Measurements from ENCODE around the gene GHR.

GHR gene

DNA sequence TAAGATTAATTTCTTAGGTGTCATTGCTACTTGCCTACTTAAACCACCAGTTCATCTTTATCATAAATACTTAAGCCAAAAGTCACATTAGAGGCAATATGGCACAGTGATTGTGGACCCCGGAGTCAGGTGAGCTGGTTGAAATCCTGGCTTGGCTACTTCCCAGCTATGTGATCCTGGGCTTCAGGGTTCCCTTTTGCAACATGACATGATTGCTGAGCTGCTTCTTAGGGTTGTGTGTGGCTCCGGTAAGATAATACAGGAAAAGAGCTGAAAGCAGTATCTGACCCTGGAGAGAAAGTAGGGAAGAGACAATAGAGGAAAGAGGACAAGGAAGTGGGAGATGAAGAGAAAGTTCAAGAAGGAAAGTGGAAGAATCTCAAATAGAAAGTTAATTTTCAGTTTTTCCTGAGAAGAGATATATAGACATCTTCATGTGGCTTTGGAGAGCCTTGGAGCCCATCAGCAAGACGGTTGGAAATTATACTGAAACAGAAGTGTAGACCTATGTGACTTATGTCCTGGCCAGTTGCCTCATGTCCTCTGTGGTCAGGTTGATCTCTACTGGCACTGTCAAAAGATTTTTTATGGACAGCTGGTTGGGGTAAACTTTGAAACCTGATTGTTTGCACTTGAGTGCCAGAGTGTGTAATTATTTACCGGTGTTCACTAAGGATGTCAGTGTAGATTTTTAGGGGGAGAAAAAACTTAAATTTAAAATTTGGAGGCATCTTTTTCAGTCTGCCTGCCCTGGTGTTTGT lies 93.2 kb downstream of the GHR start:
- DNase-seq (ENCODE audit: low read depth) = no peak

DNA sequence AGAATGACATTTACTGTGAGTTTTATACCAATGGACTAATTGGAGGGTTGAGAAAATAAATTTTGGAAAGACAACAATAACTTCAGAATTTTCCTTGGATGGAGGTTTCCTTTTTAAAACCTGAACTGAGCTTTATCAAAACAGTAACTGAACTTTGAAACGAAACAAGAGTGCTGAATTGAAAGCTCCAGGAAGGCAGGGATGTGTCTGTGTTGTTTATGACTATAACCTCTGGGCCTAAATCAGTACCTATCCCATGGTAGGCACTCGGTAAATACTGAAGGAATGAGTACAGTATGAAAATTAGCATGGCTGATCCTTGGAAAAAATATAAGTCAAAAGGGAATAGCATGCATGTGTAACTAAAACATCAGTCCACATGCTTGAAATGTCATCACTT lies 93.9 kb downstream of the GHR start:
- DNase-seq (ENCODE audit: low read depth) = no peak

DNA sequence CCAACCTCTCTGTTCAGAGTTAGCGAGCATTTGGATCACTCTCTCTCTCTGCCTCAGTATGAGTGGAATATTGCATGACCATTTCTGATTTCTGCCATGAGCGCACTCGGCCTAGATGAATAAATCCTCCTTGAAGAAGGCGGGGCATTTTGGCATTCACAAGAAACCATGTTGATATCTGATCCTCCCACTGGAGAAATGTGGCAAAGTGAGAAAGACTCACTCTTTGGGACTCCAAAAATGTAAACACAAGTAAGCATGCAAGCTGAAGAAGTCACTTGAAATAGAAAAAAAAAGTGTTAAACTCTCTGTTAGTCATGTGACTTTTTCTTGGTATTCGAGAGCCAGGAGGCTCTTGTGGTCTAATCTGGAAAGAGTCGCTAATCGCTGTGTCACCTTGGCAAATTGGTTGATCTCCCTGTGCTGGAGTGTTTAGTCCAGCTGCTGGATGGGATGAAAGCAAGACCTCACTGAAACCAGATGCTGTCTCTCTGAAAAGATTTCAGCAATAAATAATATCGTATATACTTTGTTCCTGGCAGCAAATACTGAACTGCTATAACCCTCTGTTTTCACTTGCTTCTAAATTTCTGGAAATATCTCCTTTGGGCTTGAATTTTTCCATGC lies 95.5 kb downstream of the GHR start:
- no peak for DNase-seq (ENCODE audit: low read depth)

DNA sequence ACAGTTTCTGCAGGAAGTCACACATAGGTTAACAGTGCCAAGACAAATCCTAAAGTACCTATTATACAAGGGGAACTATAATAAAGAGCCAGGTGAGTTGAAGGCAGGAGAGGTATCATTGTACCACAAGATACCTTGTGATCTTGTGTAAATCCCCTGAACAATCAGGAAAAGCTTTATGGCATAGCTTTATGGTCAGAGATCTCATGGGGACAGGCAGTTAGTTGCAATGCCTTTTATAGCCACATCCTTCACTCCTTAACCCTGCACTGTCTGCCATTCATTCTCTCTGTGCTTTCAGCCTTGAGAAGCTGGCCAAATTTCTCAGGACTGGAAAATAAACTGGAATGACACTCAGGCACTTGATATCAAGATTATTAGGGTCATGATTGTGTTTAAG lies 97.0 kb downstream of the GHR start:
- DNase-seq (ENCODE audit: low read depth) = no peak

DNA sequence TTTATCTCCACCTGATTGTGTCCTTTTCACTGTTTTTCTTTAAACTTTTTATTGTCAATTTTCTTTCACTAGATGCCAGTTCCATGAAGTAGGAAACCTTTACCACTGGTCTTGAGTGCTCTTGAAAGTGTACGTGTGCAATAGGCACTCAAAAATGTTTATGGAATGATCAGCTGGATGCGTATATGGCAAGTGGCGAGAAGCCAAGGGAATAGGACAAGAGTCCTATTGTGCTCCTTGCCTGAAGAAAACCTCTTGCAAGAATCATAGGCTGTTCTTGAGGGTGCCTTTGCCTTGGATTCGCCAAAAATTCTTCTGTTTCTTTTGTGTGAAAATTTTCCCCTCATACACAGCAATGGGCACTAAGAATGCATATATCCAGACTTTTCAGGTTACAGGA lies 97.7 kb downstream of the GHR start:
- no peak for DNase-seq (ENCODE audit: low read depth)

DNA sequence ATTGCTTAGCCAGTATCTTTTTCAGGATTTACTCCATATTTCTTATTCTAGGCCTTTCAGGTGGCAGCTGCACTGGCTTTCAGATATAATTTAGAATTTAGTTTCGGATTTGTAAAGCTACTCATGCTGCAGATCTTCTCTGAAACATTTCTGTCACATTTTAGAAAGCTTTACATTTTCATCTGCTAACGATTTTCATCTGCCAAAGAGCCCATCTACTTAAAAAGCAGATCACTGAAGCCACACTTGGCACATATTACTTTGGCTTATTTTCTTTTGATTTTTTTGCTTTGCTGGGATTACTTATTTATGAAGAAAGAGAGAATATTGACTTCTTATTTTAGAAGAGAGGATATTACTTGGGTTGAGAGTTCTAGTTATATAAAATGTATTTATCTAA lies 98.2 kb downstream of the GHR start:
- no peak for DNase-seq (ENCODE audit: low read depth)

DNA sequence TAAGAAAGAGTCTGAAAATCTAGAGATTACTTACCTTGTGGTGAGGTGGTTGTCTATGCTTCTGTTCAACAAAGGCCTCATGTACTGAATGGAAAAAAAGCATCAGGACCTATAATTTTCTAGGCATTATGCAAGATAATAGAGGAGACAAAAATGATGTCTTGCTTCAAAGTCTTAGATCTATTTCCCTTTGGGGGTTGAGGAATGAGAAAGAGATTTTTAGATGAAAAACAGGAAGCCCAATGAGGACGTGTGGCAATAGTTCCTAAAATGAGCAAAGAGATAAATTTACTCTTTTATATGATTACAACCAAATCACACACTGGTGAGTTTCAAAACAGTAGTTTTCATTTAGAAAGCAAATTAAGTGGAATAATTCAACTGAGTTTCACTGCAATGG lies 99.5 kb downstream of the GHR start:
- DNase-seq (ENCODE audit: low read depth) = no peak

DNA sequence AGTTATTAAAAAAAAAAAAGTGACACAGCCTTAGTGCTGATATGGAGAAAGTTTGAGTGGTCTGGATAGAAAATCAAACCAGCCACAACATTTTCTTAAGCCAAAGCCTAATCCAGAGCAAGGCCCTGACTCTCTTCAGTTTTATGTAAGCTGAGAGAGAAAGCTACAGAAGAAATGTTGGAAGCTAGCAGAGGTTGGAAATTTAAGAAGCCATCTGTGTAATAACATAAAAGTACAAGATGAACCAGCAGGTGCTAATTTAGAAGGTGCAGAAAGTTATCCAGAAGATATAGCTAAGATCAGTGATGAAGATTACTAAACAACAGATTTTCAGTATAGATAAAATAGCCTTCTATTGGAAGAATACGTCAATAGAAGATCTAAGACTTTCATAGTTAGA lies 102.9 kb downstream of the GHR start:
- no peak for DNase-seq (ENCODE audit: low read depth)

DNA sequence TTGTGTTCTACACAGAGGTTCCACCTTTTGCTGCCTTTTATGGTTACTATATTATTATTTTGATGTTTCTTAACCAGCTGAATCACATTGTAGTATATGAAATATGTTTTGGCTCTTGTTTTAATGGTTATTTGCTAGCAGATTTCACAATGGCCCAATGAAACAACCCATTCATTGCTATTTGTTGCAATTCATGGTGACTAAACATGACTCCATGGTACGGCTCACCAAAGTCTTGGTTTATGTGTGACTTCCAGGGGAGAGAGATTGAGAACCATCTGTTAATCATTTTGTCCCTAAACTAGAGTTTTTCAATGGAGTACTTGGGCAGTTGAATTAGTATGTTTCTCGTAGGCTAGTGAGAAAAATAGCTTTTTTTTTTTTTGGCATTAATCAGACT lies 108.4 kb downstream of the GHR start:
- DNase-seq (ENCODE audit: low read depth) = no peak

DNA sequence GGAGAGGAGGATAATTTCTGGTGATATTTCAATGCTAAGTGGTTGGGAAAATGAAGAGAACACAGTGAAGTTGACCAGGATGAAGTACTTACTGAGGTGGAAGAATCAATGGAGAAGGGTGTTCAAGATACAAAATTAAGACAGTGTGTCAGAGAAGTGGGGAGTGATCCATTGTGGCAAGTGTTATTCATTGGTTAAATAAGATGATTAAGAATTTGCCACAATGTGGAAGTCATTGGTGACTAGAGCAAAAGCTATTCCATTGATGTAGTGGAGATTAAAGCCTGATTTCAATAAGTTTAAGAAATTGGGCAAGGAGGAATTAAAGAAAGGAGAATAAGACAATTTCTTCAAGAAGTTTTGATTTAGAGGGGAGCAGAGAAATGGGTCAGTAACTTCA lies 118.9 kb downstream of the GHR start:
- no peak for DNase-seq (ENCODE audit: low read depth)

DNA sequence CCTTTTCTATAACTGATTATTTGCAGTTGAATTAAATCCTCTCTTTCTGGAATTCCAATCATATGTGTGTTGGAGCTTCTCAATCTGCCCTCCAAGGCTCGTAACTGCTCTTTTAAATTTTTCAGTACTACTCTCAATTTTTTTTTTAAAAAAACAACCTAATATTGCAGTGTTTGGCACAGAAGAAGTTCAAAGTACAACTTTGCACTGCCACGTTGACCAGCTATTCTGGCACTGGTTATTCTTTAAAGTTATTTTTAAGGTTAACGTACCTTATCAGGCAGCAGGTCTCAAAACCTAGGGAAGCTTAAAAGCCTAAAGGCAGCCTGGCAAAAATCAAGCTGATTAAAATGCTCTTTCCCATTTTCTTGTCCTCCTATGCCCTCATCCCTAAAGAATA lies 120.5 kb downstream of the GHR start:
- DNase-seq (ENCODE audit: low read depth) = no peak

DNA sequence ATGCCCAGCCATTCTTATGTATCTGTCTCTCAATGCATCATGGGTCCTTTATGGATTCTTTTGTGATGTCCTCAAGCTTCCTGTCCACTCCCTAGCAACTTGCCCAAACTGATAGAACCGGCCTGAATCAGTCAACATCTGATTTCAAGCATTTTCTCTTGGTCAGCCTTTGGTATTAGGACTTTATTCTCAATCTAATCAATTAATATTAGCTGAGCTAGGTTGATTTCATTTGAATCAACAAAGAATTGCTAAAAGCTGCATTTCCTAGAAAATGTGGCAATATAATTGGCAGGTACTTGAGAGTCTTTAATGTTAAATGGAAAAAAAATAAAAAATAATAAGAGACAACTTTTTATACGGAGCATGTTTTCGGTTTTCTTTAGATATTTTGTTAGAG lies 121.8 kb downstream of the GHR start:
- DNase-seq (ENCODE audit: low read depth) = no peak

DNA sequence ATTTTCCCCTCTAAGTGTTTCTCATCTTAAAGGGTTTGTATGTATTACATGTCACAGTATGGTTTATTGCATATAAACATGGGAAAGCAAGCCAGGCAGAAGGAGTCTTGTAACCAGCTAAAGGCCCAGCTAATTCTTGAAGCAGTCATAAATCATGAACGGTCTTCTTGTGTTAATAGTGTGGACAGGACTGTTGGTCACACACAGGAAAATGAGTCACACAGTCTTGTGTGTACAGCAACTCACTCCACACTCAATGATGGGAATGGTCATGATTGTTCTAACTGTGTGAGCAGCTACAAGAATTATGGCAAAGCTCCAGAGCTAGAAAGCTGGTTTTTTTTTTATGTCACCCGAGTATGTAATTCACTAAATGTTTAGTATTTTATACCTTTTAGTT lies 123.9 kb downstream of the GHR start:
- DNase-seq (ENCODE audit: low read depth) = no peak

DNA sequence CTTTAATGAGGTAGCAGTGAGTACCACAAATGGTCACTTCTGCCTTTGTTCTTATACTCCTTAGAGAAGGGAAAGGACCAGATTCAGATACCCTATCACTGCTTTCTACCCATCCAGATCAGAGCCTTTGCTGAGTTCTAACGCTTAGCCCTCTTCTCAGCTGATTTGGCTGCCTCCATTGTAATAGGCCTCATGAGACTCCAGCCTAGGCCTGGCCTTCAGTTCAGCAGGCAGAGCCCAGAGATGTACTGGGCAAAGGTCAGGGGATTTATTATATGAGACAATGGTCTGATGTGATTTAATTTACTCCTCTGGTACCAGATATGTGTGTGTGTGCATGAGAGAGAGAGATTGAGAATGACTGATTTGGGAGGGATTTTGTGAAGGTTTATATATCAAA lies 124.7 kb downstream of the GHR start:
- DNase-seq (ENCODE audit: low read depth) = no peak

DNA sequence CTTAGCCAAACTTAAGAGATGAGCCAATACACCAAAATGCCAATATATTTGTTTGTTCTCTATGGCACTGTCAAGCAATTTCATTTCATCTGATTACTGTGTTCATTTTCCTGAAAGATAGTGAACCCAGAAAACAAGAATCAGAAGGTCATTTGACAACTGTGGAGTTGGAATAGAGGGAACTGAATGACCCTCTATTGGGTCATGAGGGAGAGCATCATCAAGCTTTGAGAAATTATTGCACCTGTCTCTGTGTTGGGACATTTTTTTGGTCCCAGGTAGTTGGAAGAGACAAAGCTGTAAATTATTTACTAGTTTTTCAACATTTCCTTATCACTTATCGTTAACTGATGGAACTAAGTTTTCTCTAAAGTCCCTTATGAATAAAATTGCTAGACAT lies 129.4 kb downstream of the GHR start:
- DNase-seq (ENCODE audit: low read depth) = no peak

DNA sequence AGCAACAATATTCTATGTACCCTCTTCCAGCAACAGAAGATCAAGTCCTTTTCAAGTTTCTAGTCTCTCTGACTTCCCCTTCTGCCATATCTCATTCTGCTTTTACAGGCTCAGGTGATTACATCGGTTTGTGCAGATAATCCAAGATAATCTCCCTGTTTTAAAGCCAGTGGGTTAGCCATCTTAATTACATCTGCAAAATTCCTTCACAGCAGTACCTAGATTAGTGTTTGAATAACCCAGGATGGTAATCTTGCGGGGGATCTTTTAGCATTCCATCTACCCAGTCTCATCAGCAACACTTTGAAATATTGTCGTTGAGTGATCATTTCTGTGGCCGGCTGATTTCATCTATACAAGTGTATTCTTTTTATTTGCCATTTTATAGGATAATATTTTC lies 130.2 kb downstream of the GHR start:
- no peak for DNase-seq (ENCODE audit: low read depth)

DNA sequence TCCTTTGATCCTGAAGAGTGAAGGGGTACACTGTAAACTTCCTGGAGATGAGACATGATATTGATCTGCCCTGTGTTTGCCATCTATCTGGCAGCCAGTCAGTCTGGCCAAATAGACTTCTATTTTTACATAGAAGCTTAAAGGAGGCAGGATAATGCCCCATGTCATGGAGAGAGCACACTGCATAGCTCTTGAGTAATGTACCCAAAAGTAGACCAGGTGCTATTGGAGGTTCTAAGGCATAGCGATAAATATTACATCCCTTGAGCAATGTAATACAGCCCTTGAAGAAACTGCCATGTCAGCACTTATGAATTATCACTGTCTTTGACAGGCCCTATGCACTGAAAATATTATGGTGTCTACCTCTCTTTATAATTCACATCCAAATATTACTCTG lies 131.8 kb downstream of the GHR start:
- no peak for DNase-seq (ENCODE audit: low read depth)

DNA sequence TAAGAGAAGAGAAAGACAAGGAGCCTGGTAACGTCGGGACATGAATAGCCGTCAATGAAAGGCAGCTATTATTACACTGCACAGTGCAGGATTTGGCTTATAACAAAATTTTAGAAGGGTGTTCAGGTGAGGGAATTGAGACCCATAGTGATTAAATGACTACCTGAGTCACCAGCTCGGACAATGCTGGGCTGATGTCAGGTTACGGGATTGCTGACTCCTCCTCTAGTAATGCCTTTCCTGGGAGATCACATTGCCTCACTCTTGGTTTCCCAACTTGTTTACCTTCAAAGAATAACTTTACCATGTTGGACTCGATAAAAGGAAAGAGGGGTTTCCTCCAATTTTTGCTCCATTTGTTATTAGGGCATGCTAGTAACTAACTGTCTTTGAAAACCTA lies 132.6 kb downstream of the GHR start:
- DNase-seq (ENCODE audit: low read depth) = no peak

DNA sequence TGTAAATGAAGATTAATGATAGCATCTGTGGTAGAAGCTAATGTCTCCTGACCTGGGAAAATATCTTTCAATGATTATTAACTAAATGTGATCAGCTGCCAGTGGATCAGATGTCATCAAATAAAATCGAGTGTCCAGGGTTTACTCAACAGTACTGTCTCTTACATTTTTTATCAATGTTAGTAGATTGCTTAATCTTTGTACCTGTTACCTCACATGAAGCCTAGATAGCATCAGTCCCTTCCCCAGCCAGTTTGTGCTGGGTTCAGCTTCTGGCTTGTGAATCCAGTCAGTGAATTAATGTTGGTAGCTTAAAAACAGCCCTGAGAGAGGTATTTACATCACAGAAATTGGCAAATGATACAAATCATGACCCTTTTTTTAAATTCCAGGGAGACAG lies 134.4 kb downstream of the GHR start:
- DNase-seq (ENCODE audit: low read depth) = no peak

DNA sequence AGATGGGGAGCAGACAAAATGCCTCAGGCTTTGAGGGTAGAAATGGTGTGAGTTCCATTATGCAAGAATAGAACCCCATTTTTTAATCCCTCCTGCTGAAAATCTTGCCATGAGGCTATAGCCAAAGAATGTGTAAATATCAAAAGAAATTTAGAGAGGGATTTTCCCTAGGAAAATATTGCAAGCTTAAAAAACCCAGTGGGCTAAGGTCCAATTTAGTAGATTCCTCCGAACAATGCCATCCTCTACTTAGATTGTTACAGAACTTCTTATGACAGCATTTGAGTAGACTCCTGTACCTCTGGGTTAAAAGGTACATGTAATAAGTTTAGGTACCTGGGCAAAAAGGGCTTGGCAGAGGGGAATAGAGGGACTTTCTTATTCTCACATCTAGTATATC lies 138.4 kb downstream of the GHR start:
- DNase-seq (ENCODE audit: low read depth) = no peak

DNA sequence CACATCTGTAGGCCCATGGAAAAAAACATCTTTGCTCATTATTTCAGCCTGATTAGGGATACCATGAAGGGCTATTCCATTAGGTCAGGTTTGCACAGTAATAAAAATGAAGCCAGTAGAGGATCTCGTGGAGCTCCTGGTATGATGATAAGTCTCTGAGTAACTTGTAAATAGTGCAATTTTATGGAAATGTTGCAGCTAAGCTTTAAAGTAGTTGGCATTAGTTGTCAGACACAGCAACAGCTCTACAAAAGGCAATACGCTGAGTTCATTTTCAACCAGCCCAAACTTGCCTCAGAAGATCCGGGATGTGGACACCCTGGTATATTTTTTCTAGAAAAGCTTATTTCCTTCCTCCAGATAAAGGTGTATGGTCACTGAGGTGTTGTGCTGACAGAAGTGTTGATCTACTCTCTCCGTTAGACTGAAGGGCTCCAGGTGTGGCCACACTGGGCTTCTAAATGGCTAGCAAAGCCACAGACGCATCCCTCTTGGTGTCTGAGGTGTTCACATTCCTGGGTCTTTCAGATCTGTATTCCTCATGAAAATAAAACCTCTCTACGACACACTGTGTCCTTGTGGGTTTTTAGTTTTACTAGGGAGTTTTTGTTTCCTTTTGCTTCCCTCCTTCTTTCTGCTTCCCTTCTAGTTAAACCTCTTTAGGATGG lies 141.6 kb downstream of the GHR start:
- no peak for DNase-seq (ENCODE audit: low read depth)

DNA sequence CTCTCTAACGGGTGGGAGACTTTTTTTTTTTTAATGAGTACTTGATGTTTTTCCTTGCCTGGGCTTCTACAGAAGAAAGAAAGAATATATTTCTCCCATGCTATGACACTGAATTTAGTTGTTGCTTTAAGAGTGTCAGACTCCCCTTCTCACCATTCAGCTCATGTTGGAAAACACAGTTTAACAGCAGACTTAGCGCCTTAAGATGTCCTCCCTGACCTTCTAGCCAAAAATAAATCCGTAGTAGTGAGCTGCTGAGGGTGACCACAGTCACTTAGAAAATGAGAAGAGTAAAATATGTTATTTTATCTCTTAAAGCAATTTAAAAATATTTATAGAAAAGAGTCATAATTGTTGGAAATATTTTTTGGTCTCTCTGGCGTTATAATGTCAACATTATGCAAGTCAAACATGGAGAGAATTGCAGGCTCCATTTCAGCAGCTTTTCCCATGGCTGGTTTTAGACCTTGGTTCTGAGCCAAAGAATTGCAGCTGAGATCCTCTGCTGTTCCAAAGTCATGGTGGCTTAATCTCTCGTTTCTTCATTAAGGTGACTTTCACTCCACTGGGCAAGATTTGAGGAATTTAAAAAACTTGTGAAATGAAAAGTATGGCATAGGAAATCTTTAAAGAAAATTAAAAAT lies 143.5 kb downstream of the GHR start:
- no peak for DNase-seq (ENCODE audit: low read depth)

DNA sequence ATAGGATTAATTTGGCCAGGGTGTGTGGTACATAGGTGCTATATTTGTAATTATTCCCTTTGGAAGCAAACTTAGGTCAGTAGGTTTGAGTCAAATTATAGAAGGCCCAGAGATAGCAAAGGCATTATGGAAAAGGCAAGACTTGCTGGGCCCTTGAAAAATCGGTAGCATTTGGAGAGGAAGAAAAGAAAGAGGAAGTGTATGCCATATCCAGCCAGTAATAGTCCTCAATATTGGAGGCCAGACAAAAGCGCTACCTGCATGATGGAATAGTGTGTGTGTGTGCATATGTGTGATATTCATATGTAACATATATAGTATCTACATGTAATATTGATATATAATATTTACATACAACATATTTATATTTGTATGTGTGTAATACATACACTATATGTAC lies 146.1 kb downstream of the GHR start:
- no peak for DNase-seq (ENCODE audit: low read depth)

All from HS-27A (cell line).